Measurements from ENCODE around the gene CCDC57. TPM values are rescaled to one million over a fixed set of nuclear protein-coding genes. Genes with fewer than 3 reads are reported as not detected.
A peak's percentile ranks its signal among the peaks of the same experiment; 100 is the strongest.

Gene CCDC57
- total and polyA plus RNA-seq, 9 of the 15 experiments (the other 6 are each of a cell fraction or from before 2014, with no cell fraction given), result 0.83 to 36.2 (median 13.6) TPM

DNA sequence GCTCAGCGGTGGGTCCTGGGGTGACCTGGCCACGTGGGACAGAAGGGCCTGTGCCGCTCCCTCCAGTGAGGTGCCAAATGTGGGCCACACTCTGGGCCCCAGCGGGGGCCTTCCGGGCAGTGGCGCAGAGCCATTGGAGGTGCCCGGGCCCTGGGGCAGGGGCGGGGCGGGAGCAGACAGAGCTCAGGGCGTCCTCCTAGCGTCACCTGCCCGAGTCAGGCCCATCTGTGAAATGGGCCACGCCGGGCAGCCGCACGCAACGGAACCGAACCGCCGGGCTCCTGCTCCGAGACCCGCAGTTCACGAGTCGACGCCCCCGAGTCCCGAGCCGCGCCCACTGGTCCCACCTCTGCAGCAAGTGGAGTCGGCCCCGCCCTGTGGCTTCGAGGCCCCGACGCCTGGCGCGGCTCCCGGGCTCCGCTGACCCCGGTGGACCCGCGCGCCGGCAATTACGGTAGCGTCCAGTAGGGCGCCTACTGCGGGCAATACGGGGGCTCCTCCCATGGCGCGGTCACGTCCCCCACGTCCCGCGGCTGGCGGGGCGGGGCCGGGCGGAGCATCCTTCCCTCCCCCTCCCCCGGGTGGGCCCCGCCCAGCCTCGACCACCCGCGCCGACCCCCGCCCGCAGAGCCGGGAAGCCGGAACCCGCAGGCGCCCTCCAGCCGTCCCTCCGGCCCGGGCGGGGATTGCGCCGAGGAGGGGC, 18.1 kb upstream of the CCDC57 start (continued):
- TF ChIP-seq REST (IDR thresholded peaks at IDR 0.05; ENCODE audit: borderline replicate concordance) (peak; percentile 40; the same call in 1 of the 2 replicates), REST (CRISPR knock-in tag; IDR thresholded peaks at IDR 0.05; ENCODE audit: low read depth) (no peak), SIN3A (IDR thresholded peaks at IDR 0.05; ENCODE audit: borderline replicate concordance in 2 of 2, control insufficient read depth in 1 of 2, low read depth in 2 of 2, low read length in 2 of 2) (0 out of 4 replicates have a peak, but pooled peaks of 1 of the 2 experiments have one; percentile 34), RB1 (IDR thresholded peaks at IDR 0.05; ENCODE audit: low read depth) (peak; percentile 95), KDM2B (CRISPR knock-in tag; IDR thresholded peaks at IDR 0.05) (peak; percentile 72; the same call in 1 of the 2 replicates), GATAD2A (IDR thresholded peaks at IDR 0.05) (0 out of 2 replicates have a peak, but pooled peaks have one; percentile 17), ESRRA (IDR thresholded peaks at IDR 0.05; ENCODE audit: borderline replicate concordance, low read depth) (peak; percentile 84; the same call in 1 of the 2 replicates), NCOA6 (IDR thresholded peaks at IDR 0.05) (no peak), DIDO1 (tag; IDR thresholded peaks at IDR 0.05; ENCODE audit: low read depth) (no peak), MTA3 (IDR thresholded peaks at IDR 0.05; ENCODE audit: borderline replicate concordance) (peak; percentile 88)
- TF ChIP-seq, protein P1, sequence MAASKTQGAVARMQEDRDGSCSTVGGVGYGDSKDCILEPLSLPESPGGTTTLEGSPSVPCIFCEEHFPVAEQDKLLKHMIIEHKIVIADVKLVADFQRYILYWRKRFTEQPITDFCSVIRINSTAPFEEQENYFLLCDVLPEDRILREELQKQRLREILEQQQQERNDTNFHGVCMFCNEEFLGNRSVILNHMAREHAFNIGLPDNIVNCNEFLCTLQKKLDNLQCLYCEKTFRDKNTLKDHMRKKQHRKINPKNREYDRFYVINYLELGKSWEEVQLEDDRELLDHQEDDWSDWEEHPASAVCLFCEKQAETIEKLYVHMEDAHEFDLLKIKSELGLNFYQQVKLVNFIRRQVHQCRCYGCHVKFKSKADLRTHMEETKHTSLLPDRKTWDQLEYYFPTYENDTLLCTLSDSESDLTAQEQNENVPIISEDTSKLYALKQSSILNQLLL (CRISPR knock-in tag; IDR thresholded peaks at IDR 0.05; ENCODE audit: borderline replicate concordance), result no peak
- TF ChIP-seq, protein P2, sequence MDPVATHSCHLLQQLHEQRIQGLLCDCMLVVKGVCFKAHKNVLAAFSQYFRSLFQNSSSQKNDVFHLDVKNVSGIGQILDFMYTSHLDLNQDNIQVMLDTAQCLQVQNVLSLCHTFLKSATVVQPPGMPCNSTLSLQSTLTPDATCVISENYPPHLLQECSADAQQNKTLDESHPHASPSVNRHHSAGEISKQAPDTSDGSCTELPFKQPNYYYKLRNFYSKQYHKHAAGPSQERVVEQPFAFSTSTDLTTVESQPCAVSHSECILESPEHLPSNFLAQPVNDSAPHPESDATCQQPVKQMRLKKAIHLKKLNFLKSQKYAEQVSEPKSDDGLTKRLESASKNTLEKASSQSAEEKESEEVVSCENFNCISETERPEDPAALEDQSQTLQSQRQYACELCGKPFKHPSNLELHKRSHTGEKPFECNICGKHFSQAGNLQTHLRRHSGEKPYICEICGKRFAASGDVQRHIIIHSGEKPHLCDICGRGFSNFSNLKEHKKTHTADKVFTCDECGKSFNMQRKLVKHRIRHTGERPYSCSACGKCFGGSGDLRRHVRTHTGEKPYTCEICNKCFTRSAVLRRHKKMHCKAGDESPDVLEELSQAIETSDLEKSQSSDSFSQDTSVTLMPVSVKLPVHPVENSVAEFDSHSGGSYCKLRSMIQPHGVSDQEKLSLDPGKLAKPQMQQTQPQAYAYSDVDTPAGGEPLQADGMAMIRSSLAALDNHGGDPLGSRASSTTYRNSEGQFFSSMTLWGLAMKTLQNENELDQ (CRISPR knock-in tag; IDR thresholded peaks at IDR 0.05; ENCODE audit: borderline replicate concordance), result no peak
